ENCODE measurements around the gene DNAH6.

The DNAH6 gene

DNA sequence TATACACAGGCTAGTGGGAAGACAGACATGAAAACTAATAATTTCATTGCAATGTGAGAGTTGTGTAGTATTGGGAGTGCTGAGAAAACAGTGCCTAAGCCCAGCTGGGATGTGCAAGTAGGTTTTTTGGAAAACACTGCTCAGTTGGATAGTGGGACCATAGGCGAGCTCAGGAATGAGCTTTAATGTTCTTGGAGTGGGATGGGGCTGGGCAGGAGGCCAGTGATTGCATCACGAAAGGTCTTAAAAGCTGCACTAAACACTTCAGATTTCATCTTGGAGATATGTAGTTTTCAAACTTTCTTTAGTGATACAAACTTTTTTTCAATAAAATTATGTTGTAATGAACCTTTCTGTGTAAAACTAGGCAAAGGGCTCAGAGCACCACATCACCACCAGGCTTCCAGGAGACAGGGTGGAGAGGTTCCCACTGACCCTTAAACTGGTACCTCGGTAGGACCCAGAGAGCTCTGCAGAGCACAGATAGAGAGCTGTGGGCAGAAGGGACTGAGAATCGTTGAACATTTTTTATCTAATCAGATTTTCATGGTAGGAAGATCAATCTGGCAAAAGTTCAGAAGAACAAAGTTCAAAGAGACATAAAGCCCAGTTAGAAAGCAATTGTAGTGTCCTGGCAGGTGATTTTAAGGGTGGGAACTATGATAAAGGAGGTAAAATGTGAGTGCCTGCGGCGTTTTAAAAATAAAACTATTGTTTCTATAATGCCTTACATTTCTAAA is 188.4 kb downstream of the DNAH6 start:
- no peak for DNase-seq (ENCODE audit: low spot score)
- H3K27ac ChIP-seq, result no peak overlapping the region
- H3K4me3 ChIP-seq, result no peak overlapping the region
- TF ChIP-seq, protein P1, sequence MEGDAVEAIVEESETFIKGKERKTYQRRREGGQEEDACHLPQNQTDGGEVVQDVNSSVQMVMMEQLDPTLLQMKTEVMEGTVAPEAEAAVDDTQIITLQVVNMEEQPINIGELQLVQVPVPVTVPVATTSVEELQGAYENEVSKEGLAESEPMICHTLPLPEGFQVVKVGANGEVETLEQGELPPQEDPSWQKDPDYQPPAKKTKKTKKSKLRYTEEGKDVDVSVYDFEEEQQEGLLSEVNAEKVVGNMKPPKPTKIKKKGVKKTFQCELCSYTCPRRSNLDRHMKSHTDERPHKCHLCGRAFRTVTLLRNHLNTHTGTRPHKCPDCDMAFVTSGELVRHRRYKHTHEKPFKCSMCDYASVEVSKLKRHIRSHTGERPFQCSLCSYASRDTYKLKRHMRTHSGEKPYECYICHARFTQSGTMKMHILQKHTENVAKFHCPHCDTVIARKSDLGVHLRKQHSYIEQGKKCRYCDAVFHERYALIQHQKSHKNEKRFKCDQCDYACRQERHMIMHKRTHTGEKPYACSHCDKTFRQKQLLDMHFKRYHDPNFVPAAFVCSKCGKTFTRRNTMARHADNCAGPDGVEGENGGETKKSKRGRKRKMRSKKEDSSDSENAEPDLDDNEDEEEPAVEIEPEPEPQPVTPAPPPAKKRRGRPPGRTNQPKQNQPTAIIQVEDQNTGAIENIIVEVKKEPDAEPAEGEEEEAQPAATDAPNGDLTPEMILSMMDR (IDR thresholded peaks at IDR 0.05), result no peak

DNA sequence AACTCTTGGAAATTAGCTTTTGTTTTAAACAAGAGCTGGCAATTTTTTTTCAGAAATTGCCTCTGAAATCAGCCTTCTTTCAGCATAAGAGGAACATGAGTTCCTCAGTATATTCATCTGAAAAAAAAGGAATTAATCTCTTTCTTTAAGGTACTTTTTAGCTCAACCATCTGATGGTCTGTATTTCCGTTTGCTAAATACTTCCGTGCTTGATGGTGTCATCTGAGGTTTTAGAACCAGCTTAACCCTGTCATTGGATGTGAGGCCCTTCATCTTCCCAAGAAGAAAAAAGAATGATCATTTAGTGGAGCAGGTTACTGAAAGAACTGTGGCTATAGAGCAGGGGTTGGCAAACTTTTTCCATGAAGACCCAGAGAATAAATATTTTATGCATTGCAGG is 189.6 kb downstream of the DNAH6 start:
- Histone ChIP-seq H3K27ac (no peak overlapping the region), H3K4me3 (no peak overlapping the region)
- DNase-seq (ENCODE audit: low spot score), result no peak
- TF ChIP-seq, protein P1 (IDR thresholded peaks at IDR 0.05), result no peak

- H3K4me3 ChIP-seq, result no peak overlapping the region
- no peak for DNase-seq (ENCODE audit: low spot score)
- TF ChIP-seq, protein P1 (IDR thresholded peaks at IDR 0.05), result no peak
- no peak overlapping the region for H3K27ac ChIP-seq
Observed at GRCh38 chr2:84708442-84708841, 192.1 kb downstream of the DNAH6 start.

DNA sequence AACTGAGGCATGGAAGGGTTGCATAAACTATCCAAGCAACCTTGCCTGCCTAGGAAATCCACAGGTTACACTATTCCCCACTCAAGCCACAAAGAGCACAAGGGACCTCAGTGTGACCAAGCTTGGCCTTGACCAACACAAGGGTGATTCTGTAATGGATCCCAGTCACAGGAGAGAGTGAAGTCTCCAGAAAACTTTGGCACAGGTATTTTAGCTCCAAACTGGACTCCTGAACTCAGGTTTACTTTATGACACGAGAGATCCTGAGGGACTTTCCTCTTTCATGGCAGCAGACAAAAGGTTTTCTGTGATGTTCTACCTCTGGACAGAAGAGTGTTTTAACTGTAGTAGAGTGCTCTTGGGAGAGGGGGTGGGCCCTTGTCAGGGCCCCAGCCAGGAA is 195.4 kb downstream of the DNAH6 start:
- TF ChIP-seq, protein P1 (IDR thresholded peaks at IDR 0.05), result no peak
- no peak overlapping the region for H3K27ac ChIP-seq
- DNase-seq (ENCODE audit: low spot score), result no peak

GRCh38 chr2:84713441-84713840 is 197.1 kb downstream of the DNAH6 start:
- no peak overlapping the region for H3K4me3 ChIP-seq
- TF ChIP-seq, protein P1 (IDR thresholded peaks at IDR 0.05), result no peak
- DNase-seq (ENCODE audit: low spot score), result no peak

More for the DNA sequence above, 195.4 kb downstream of the DNAH6 start:
- H3K4me3 ChIP-seq, result no peak overlapping the region

DNA sequence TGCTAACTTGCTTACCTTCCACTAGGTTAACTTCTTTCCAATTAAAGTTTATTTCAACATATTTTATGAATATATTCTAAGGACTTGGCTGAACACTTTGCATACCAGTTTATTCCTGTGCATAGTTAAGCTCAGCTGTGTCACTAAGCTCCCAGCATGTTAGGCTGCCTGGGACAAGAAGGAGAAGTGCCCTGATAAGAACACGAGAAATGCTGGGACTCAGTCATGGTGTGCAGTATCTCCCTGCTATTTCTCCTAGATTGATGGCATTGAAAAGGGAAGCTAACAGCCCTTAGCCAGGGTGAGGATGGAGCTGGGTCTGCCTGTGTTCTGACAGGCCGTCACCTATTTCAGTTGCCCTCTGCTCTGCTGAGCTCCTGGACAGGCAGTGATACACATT is 200.3 kb downstream of the DNAH6 start:
- TF ChIP-seq, protein P1 (IDR thresholded peaks at IDR 0.05), result no peak
- no peak for DNase-seq (ENCODE audit: low spot score)

More at GRCh38 chr2:84713441-84713840, 197.1 kb downstream of the DNAH6 start:
- no peak overlapping the region for H3K27ac ChIP-seq

GRCh38 chr2:84717302-84717701 is 201.0 kb downstream of the DNAH6 start:
- H3K27ac ChIP-seq, result no peak overlapping the region
- no peak overlapping the region for H3K4me3 ChIP-seq
- DNase-seq (ENCODE audit: low spot score), result no peak
- TF ChIP-seq, protein P1 (IDR thresholded peaks at IDR 0.05), result no peak

More for the DNA sequence above, 200.3 kb downstream of the DNAH6 start:
- H3K27ac ChIP-seq, result no peak overlapping the region
- no peak overlapping the region for H3K4me3 ChIP-seq

Measured in coronary artery (tissue), 2 donors.